GM20000 (cell line): ENCODE results near the gene CCSER2.
"Not testable (repeated sequence)": the region's sequence is repeated elsewhere in the genome, so short reads cannot be mapped to it uniquely, and the experiment has no call there.

Experiments
- DNase-seq: peaks from one replicate; pipeline ENCODE4 v3.0.0; 2012; ENCODE audit warnings: low spot score
- CTCF ChIP-seq: IDR thresholded peaks from 2 replicates; pipeline ENCODE4 v1.5.1; 2012; ENCODE audit warnings: mild to moderate bottlenecking, control low read depth; ENCODE audit errors: extremely low read depth, missing control alignments

The CCSER2 gene

GRCh38 chr10:84341538-84341856 is 13.1 kb downstream of the CCSER2 start:
- DNase-seq = no peak

GRCh38 chr10:84341983-84342382 is 13.6 kb downstream of the CCSER2 start:
- TF ChIP-seq CTCF = no peak
- no peak for DNase-seq

More at GRCh38 chr10:84341538-84341856, 13.1 kb downstream of the CCSER2 start:
- TF ChIP-seq CTCF = no peak

GRCh38 chr10:84342584-84342983 is 14.2 kb downstream of the CCSER2 start:
- DNase-seq = no peak
- no peak for TF ChIP-seq CTCF

GRCh38 chr10:84343831-84344230 is 15.4 kb downstream of the CCSER2 start:
- TF ChIP-seq CTCF = no peak
- DNase-seq = no peak

- TF ChIP-seq CTCF = no peak
- DNase-seq = no peak
These were observed 16.1 kb downstream of the CCSER2 start for GRCh38 chr10:84344526-84344925.

GRCh38 chr10:84347575-84348002 is 19.2 kb downstream of the CCSER2 start:
- not testable (repeated sequence) for DNase-seq

GRCh38 chr10:84348447-84348846 is 20.1 kb downstream of the CCSER2 start:
- no peak for TF ChIP-seq CTCF
- no peak for DNase-seq

- TF ChIP-seq CTCF = no peak
- no peak for DNase-seq
These were observed 20.5 kb downstream of the CCSER2 start for GRCh38 chr10:84348860-84349259.
